NCI-H2107 (cell line): ENCODE measurements around the gene ST6GAL2.

Source experiments
- DNase-seq: peaks from one replicate; lab custom pipeline; 2025; lab: John Stamatoyannopoulos, UW

ST6GAL2 gene

DNA sequence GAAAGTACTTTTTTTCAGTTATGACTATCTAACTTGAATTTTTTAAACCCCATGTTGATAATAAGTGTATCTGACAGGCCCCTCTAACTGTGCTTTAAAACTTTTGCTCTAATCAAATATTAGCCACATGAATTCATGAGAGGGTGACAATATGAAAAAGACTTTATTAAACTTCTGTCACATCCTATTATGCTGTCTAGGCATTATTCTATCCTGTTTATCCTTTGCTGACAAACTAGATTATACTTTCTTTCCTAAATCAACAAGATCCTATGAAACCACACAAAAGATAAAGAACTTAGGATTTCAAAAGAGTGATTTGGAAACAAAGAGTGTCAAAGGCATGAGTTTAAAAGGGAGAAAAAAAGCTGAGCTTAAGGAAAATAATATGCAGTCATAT is 57.8 kb downstream of the ST6GAL2 start:
- no peak for DNase-seq

DNA sequence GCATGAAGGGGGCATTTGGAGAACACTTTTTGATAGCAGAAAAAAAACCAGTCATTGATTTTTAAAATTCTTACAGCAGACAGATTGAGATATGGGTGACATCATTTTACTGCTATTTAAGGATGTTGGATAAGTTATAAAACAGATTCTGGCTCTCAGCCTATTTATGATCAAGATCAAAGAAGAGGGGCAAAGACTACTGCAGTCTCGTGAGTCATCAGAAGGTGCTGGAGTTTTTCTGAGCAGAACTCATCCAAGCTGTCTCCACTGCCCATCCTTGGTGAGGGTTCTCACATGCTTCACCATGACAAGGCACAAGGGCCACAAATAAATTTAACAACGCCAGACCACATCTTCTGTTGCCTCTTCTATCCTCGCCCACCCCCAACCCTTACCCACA is 58.8 kb downstream of the ST6GAL2 start:
- DNase-seq = no peak

DNA sequence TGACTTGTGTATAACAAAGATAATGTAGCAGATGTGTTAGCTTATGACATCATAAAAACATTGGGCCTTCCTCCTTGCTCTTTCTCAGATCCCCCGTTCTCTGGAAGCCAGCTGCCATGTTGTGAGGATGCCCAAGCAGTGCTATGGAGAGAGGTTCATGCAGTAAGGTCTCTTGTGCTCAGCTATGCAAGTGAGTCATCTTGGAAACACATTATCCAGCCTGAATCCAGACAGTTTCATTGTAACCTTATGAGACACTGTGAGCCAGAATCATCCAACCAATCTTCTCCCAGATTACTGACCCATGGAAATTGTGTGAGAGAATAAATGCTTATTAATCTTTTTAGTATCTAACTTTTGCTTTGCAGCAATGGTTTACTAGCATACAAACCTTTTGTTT is 60.8 kb downstream of the ST6GAL2 start:
- no peak for DNase-seq

DNA sequence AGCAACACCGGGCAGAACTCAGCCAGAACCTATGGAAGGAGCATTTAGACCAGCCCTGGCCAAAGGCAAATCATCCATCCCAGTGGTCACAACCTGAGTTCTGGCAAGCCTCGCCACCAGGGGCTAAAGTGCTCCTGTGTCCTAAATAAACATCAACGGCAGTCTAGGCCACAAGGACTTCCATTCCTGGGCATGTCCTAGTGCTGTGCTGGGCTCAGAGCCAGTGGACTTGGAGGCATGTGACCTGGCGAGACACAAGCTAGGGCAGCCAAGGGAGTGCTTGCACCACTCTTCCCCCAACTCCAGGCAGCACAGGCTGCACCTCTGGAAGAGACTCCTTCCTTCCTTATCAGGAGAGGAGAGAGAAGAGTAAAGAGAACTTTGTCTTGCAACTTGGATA is 69.0 kb downstream of the ST6GAL2 start:
- DNase-seq = no peak

DNA sequence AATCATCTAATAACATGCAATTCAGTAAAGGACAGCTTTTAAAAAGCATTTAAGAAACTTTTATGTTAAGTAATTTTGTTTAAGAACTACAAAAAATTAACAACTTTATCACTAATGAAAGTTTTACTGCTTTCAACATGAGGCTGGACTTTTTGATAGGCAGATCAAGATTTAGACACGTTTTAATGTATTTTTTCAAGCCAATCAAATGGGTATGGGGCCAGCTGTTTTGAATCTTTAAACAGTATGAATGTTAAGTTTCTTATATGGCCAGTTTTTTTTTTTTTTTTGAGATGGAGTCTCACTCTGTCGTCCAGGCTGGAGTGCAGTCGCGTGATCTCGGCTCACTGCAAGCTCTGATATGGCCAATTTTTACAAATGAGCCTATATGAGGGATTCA is 73.1 kb downstream of the ST6GAL2 start:
- DNase-seq = no peak

DNA sequence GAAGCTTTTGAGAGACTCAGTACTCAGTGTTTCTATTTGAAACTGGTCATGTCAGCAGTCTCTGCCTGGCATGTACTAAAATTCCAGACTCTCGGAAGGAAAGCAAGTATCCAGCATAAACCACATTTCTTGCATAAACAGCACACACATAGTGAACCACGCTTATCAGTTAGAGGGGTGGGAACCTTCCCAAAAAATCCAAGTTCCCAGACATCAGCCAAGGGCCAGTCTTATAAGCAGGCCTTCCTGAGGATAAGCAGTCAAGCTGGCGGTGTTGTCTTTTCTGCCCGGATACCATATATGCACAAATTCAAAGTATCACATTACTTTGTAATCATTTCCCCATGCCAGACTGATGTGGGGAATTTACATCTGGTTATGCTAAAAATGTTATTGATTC is 73.6 kb downstream of the ST6GAL2 start:
- no peak for DNase-seq

DNA sequence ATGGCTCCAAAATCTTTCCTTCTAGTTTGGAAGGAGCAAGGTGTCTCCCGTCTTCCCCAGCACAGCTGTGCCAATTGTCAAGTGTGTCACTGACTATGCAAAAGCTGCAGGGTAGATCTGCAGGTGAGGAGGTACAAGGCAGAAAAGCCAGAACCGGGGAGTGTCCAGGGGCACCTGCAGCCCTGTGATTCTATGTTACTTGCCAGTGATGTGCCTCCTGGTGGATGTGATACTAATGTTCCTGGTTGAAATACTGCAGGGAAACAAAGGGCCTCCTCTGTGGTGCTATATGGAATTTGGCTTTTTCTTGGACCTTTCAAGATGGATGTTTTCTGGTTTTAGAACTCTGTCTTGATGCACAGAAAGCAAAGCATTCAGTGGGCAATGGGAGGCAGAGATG is 80.3 kb downstream of the ST6GAL2 start:
- no peak for DNase-seq

DNA sequence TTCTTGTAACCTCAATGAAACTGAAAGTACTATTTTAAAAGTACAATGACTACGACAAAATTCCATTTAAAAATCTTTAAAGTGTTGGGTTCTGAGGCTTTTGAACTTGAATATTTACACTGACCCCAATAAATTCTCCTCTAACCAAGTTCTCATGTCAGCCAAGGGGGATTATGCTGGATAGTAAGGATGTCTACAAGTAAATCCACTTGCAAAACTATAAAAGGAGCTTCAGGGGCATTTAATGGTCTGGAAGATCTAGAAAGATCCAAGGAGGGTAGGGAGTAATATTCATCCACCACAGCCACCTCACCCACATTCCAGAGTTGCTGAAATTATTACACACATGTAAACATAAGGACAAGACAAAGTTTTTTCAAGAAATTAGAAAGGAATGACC is 81.8 kb downstream of the ST6GAL2 start:
- DNase-seq = no peak

DNA sequence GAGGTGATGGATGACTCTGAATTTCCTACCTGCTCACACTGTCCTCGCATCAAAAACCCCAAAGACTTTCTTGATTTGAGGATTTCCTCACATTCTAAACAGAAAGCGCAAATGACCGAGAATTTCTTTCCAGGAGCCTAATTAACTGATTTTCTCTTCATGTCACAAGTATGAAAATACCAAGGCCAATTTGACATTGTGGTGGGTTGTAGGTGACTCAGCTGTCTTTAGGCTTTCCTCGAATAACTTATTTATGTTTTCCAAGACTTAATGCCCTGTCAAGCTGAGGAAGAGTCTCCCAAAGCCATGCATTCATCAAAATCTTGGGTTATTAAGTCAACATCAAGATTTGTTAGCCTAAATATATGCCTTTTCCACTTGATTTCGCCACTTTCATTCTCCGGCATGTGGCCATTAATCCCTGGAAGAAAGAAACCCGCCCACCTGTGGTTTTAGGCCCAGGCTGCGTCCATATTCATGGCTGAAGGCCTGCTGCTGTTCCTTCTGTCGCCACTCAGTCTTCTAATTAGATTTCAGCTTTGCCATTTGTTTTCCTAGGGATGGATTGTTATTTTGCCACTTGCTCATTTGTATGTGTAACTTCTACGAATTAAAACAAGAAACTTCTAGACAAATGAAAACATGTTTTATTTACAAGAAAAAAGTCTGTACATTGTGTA is 84.9 kb downstream of the ST6GAL2 start:
- no peak for DNase-seq

DNA sequence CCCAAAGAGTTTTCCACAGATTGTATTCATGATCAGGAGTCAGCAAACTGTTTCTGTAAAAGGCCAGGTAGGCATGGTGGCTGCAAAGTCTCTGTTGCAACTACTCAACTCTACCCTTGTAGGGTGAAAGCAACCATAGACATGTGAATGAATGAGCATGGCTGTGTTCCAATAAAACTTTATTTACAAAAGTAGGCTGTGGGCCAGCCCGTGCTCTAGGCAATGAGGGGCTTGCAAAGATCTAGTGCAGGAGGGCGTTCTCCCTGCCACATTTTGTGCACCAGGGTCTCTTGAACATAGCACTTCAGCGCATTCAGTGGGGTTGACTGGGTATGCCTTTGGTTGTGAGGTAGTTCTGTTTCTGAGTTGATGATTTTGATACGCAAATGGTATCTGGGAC is 85.8 kb downstream of the ST6GAL2 start:
- no peak for DNase-seq

DNA sequence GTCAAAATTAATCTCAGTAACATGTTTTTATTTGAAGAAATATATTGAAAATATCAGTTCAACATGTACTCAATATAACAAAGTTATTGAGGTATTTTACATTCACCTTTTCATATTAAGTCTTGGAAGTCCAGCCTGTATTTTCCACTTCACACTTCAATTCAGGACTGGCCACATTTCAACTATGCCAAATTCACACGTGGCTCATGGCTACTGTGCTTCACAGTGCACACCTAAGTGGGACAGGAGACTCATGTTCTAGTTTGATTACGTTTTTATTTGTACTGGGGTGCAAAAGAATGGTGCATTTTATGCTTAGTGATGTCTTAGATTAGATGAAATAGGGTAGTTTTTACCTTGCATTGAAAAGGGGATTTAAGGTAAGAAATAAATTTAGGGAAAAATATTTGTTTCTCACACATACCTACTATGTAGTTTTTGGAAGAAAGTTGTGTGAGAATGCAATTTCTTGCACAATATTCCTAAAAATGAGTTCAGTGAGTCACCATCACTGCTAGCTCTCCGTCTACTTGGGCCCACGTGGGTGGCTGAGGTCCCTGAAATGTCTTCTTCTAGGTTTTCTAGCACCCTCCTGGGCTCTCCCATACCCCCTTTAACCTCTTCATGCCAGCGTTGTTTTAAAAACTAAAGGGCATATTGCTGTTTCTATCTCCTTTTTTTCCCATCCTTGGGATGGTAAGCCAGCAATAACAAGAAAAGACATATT is 87.0 kb downstream of the ST6GAL2 start:
- no peak for DNase-seq

DNA sequence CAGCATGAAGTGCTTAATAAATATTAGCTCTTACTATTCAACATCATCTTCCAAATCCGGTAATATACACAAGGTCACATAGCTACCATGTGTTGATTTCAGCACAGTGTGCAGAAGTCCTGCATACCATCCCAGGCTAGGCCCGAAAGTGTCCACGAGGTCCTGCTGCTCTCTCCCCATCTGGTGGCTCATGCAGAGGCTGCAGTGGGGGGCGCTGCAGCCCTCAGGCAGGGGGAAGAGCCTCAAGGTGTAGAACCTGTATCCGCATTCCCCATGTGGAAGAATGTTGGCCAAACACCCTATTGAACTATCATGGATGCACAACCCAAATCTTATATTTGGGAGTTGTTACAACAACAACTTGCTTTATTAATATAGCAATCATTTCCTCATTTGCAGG is 88.5 kb downstream of the ST6GAL2 start:
- DNase-seq = no peak

DNA sequence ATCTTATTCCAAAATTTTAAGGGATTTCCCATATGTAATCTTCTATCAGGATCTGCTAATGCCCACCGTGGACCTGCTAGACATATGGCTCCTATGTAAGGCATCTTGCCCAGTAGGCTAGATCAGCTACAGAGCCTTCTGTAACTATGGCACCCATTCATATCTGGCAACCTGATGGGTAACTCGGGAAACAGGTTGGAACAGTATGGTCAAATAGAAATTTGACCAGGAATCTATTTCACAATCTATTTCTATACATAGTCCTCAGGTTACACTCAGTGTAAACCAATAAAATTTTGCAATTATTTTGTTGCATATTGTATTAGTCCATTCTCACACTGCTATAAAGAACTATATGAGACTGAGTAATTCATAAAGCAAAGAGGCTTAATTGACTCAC is 93.3 kb downstream of the ST6GAL2 start:
- no peak for DNase-seq

DNA sequence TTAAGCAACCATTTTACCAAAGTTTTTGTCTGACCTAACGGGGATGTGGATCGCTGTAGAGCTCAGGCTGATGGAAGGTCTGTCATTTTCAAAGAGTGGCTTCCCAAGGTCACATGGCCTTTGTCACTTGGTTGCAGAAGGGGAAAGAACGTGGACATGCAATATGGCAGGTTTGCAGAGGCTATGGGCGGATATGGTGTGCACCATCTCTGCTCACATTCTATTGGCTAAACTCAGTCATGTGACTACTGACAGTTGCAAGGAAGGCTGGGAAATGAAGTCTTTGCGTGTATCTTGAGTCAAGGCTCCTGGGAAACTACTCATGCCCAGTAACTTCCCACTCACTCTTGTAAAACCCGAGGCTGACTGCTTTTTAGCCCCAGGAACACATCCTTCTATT is 96.8 kb downstream of the ST6GAL2 start:
- no peak for DNase-seq

DNA sequence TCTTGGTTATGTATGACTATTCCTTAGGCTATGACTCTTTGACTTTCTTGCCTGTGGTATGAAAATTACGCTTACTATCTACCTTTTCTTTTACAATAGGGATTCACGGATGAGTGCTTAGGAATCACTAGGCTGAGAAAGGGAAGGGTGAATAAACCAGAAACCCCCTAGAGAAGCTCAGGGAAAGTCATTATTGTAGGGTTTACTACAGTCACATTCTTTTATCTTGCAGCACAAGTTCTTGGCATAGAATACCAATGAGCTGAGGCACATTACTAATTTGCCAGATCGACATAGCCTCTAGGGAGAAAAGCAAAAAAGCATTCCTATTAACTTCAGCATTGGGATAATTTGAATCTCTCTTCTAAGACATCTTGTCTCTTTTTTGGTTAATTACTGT is 103.3 kb downstream of the ST6GAL2 start:
- DNase-seq = no peak

DNA sequence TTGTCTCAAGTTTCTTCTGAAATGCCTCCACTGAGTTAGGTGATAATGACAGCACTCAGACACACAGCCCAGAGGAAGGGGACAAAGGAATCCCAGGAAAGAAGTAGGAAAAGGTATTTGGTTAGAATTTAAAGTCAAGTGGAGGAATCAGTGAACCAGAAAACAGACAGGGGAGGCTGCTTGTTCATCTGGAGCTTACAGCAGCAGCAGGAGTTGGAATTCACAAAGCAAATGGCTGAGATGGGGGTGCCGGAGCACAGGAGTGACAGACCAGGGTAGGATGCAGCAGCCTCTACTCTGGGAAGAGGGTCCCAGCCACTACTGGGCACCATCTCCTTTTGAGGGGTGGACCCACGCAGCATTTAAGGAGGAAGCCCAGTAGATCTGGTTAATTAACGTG is 104.8 kb downstream of the ST6GAL2 start:
- DNase-seq = no peak

DNA sequence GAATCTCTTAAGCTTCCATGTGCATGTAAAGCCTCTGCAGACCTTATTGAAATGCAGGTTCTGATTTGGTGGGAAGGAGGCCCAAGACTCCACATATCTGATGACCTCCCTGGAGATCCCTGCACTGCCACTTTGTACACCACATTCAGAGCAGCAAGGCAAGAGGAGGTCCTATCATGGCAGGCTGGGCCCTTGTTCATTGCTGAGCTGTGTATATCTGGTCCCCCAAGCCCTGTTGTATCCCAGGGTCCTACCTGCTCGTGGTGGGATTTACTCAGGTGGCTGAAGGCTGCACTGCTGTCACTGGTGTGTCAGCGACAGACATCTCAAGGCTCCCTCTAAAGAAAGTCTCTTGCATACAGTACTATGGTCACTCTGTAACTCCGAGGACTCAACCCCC is 114.2 kb downstream of the ST6GAL2 start:
- DNase-seq = no peak

DNA sequence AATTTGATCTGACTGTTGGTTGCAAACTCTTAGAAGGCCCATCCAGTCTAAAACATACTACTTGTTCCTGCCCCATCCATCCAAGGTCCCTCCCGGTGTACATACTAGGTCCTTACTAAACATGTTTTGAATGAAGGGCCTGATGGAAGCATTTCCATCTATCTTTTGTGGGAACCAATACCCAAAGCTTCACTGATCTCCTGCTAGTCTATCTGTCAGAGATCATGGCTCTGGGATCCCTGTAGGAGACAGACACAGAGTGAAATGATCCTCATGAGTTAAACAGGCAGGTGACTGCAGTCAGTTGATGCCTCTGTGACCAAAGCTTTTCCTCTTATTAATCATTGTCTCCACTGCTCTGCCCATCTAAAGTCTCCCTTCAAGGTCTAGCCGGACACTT is 115.0 kb downstream of the ST6GAL2 start:
- no peak for DNase-seq

DNA sequence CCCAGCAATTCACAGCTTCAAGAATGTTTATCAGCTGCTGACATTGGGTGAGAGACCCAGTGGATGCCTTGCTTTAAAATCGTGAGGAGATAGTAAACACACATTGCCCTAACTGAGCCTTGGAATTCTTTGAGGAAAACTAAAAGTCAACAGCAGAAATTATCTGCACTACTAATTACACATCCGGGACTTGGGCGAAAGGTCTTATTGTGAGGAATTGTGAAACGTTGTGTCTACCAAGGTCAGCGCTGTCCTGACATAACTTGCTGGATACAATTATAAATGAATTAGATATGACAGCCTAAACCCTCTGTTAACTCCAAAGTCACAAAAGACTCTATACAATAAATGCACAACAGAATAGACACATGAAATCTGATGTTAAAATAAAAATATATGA is 121.4 kb downstream of the ST6GAL2 start:
- no peak for DNase-seq

DNA sequence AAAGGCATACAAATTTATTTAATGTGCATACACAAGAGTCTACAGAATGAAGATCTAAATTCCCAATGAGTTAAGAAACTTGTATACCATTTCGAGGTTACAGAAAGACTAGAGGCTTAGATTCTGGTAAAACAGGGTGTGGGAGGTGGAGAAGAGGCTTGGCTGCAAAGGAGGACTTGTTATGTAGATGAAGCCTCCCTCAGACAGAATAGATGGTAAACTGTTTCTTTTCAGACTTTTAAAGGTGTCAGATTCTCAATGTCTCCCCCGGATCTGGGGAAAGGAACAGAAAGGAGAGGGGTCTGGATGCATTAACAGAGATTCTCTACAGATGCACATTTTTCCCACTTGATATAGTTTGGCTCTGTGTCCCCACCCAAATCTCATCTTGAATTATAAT is 126.0 kb downstream of the ST6GAL2 start:
- DNase-seq = no peak

DNA sequence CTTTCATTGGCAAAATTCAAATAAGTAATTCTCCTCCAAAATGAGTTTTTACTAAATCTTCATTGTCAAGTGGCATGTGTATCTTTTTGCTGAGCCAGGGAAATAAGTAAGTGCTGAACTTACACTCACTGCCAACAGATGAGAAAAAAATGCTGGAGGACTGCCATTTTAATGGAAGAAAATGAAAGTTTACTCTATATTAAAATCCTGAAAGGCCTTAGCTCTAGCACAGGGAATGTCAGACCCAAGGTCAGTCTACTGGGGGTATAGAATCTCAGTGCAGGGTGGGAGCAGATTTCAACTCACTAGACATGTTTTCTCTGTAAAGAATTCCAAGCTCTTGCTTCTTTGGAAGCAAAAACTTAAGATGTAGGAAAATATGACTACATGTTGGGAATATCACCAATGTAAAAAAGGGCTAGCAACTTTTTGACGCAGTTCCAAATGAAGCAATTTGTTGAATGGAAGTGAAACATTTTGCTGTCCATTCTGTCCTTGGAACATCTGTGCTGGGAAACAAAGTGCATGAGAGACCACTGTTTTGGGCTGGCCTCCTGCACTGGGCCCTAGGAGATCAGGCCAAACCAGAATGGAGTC is 127.0 kb downstream of the ST6GAL2 start:
- DNase-seq = no peak
